SK-N-SH (cell line): ENCODE results near the gene NUAK1.

Experiments
- RCOR1 ChIP-seq: fragments of 150-350 bp; IDR thresholded peaks from 2 replicates; pipeline ENCODE4 v1.6.1; 2017; ENCODE audit warnings: antibody characterized with exemption, low read length
- TF ChIP-seq, protein P1 (sequence below): IDR thresholded peaks from 2 replicates; pipeline ENCODE4 v1.4.0; 2012; ENCODE audit warnings: low read depth
- TF ChIP-seq, protein P2 (sequence below): fragments of 200-600 bp; sonication (generic); IDR thresholded peaks from 2 replicates; pipeline ENCODE4 v1.6.1; 2017; ENCODE audit warnings: antibody characterized with exemption, mild to moderate bottlenecking, moderate library complexity

- TF ChIP-seq, protein P1, sequence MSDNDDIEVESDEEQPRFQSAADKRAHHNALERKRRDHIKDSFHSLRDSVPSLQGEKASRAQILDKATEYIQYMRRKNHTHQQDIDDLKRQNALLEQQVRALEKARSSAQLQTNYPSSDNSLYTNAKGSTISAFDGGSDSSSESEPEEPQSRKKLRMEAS = no peak
- TF ChIP-seq RCOR1 = no peak
- TF ChIP-seq, protein P2, sequence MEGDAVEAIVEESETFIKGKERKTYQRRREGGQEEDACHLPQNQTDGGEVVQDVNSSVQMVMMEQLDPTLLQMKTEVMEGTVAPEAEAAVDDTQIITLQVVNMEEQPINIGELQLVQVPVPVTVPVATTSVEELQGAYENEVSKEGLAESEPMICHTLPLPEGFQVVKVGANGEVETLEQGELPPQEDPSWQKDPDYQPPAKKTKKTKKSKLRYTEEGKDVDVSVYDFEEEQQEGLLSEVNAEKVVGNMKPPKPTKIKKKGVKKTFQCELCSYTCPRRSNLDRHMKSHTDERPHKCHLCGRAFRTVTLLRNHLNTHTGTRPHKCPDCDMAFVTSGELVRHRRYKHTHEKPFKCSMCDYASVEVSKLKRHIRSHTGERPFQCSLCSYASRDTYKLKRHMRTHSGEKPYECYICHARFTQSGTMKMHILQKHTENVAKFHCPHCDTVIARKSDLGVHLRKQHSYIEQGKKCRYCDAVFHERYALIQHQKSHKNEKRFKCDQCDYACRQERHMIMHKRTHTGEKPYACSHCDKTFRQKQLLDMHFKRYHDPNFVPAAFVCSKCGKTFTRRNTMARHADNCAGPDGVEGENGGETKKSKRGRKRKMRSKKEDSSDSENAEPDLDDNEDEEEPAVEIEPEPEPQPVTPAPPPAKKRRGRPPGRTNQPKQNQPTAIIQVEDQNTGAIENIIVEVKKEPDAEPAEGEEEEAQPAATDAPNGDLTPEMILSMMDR = no peak
Observed at GRCh38 chr12:106049105-106049504, 89.6 kb downstream of the NUAK1 start.
